CD4-positive, alpha-beta memory T cell (primary cell): Measurements from ENCODE around the gene CSNK2B. TPM values are rescaled to one million over a fixed set of nuclear protein-coding genes. Genes with fewer than 3 reads are reported as not detected.
A peak's percentile ranks its signal among the peaks of the same experiment; 100 is the strongest.

Source experiments
- CTCF ChIA-PET: fragments of 350-600 bp; sonication (Branson Sonifier 250); formaldehyde crosslinking; loops from one replicate; lab custom pipeline; 2021; ENCODE audit warnings: inconsistent platforms; ENCODE audit not compliant: partially characterized antibody; lab: Charles Lee
- POLR2A ChIA-PET: fragments of 350-600 bp; sonication (Branson Sonifier 250); formaldehyde crosslinking; loops from one replicate; lab custom pipeline; 2021; ENCODE audit not compliant: partially characterized antibody; lab: Charles Lee
- DNase-seq, 5 donors: peaks; one replicate each; pipeline versions ENCODE4 v3.0.0 to v3.0.0-alpha.2; 2020 to 2022; ENCODE audit warnings: mixed read lengths in 1 of 5
- H3K27ac ChIP-seq: one replicate; pipeline ENCODE4 v1.7.0; 2013; ENCODE audit warnings: low read depth, low read length
- H3K27me3 ChIP-seq: 2 replicates; pipeline ENCODE4 v1.7.0; 2013; ENCODE audit warnings: mild to moderate bottlenecking, low read length, moderate library complexity; ENCODE audit not compliant: insufficient read depth
- H3K36me3 ChIP-seq: 2 replicates; pipeline ENCODE4 v1.7.0; 2013; ENCODE audit warnings: mild to moderate bottlenecking, low read length, moderate library complexity; ENCODE audit not compliant: insufficient read depth
- H3K4me1 ChIP-seq: 2 replicates; pipeline ENCODE4 v1.7.0; 2013; ENCODE audit warnings: mild to moderate bottlenecking, low read length, moderate library complexity; ENCODE audit not compliant: insufficient read depth
- H3K4me3 ChIP-seq, 2 donors: one replicate each; pipeline ENCODE4 v1.7.0; 2013; ENCODE audit warnings: low read length in 2 of 2, mild to moderate bottlenecking in 1 of 2
- H3K9me3 ChIP-seq, 2 donors: one replicate each; pipeline ENCODE4 v1.7.0; 2013; ENCODE audit warnings: low read length in 2 of 2, control low read depth in 1 of 2; ENCODE audit not compliant: control insufficient read depth in 1 of 2
- H3K27ac Mint-ChIP-seq, 7 donors: one replicate each; pipeline ENCODE4 v1.8.0; 2020 to 2021; ENCODE audit warnings: mixed read lengths in 7 of 7, mild to moderate bottlenecking in 6 of 7, inconsistent platforms in 3 of 7, moderate library complexity in 3 of 7
- H3K27me3 Mint-ChIP-seq, 2 donors: one replicate each; pipeline ENCODE4 v1.8.0; 2020 to 2021; ENCODE audit warnings: mixed read lengths in 2 of 2
- H3K36me3 Mint-ChIP-seq, 2 donors: one replicate each; pipeline ENCODE4 v1.8.0; 2020 to 2021; ENCODE audit warnings: mixed read lengths in 2 of 2, inconsistent platforms in 1 of 2, mild to moderate bottlenecking in 1 of 2
- H3K4me1 Mint-ChIP-seq, 4 donors: one replicate each; pipeline ENCODE4 v1.8.0; 2020 to 2021; ENCODE audit warnings: mixed read lengths in 4 of 4, mild to moderate bottlenecking in 1 of 4
- H3K4me3 Mint-ChIP-seq, 8 donors: one replicate each; pipeline ENCODE4 v1.8.0; 2020 to 2021; ENCODE audit warnings: mixed read lengths in 8 of 8, mild to moderate bottlenecking in 7 of 8, moderate library complexity in 6 of 8, inconsistent platforms in 3 of 8
- H3K9me3 Mint-ChIP-seq, 8 donors: one replicate each; pipeline ENCODE4 v1.8.0; 2020 to 2021; ENCODE audit warnings: mixed read lengths in 8 of 8, mild to moderate bottlenecking in 5 of 8, inconsistent platforms in 3 of 8, moderate library complexity in 1 of 8
- intact Hi-C: fragments of 100-400 bp; cut with micrococcal nuclease; formaldehyde crosslinking; loops from one replicate; pipeline ENCODE4 v1.15.1; 2023
- polyA plus RNA-seq, 2 donors: library from polyadenylated mRNA; unstranded; fragments of 300-500 nt; fragmentation: Illumina TruSeq; gene quantifications; one replicate each; pipeline ENCODE4 v1.2.3, GENCODE V29; 2021
- total RNA-seq, 2 experiments: library from RNA; stranded (reverse); gene quantifications; one replicate each; pipeline ENCODE4 v1.2.3, GENCODE V29; 2021

Gene CSNK2B
- total and polyA plus RNA-seq, 4 experiments from 2014 or later: 141 to 232 (median 166) TPM

GRCh38 chr6:31654574-31655348, 11.1 kb upstream of the CSNK2B start:
- Mint-ChIP-seq H3K27me3 (no peaks in the 10 kb centered on the region), H3K4me1 (peaks cover 40 to 80% (median 56%) of the 10 kb centered on the region in 4 donors), H3K9me3 (peaks cover 0 to 13% (median 0%) of the 10 kb centered on the region in 8 donors), H3K36me3 (peaks cover 6 to 44% of the 10 kb centered on the region in 2 donors), H3K27ac (peak overlapping the region in 2 of 7 donors; percentile 55 to 57), H3K4me3 (peak overlapping the region in 2 of 8 donors; percentile 29 to 42)
- intact Hi-C loops: loop anchor here (5.0 to 10.0 kb wide), 2 partner anchors 72 to 1190 kb away; partner anchors contain the start of genes LTB and PSMB8
- Histone ChIP-seq H3K27me3 (no peaks in the 10 kb centered on the region), H3K4me3 (no peak overlapping the region), H3K4me1 (peaks cover 49% of the 10 kb centered on the region), H3K27ac (no peak overlapping the region), H3K9me3 (no peaks in the 10 kb centered on the region), H3K36me3 (peaks cover 8% of the 10 kb centered on the region)
- no peak for DNase-seq
- POLR2A ChIA-PET: interaction anchor here (3.4 to 7.2 kb wide), 5 partner anchors 9 to 176 kb away, joined by 14 to 269 read pairs (median 31); partner anchors contain the start of genes C6orf47, CSNK2B, GPANK1 and HSPA1B
- CTCF ChIA-PET: interaction anchor here (0.8 to 4.6 kb wide), 7 partner anchors 8 to 176 kb away, joined by 3 to 28 read pairs (median 4); partner anchors contain the start of genes ABHD16A, CSNK2B and GPANK1

GRCh38 chr6:31655349-31656237, 10.3 kb upstream of the CSNK2B start, which contains the start of gene APOM:
Gene APOM, plus strand, starts transcription at chr6:31655894. Its CDS starts 73 bp downstream, at chr6:31655967.
- no peak for DNase-seq
- H3K27ac Mint-ChIP-seq: peak within 1 kb of the TSS; percentile 37 to 88 (median 70)
- H3K4me3 Mint-ChIP-seq: peak within 1 kb of the TSS in 4 of 8 donors; percentile 28 to 58 (median 39)
- Histone ChIP-seq H3K36me3 (peaks cover 5% of the 10 kb centered on the region), H3K4me1 (peaks cover 50% of the 10 kb centered on the region), H3K27ac (no peak within 1 kb of the TSS), H3K9me3 (no peaks in the 10 kb centered on the region), H3K4me3 (no peak within 1 kb of the TSS), H3K27me3 (no peaks in the 10 kb centered on the region)
- H3K27me3 Mint-ChIP-seq: no peaks in the 10 kb centered on the region
- ChIA-PET CTCF (interaction anchor here (0.7 to 4.6 kb wide), 8 partner anchors 9 to 175 kb away, joined by 3 to 28 read pairs (median 3); partner anchors contain the start of genes CSNK2B and GPANK1), POLR2A (interaction anchor here (1.4 to 7.2 kb wide), 2 partner anchors 8 to 35 kb away, joined by 5 to 269 read pairs; partner anchors contain the start of genes C6orf47, CSNK2B, GPANK1 and PRRC2A)
- peaks cover 42 to 78% (median 58%) of the 10 kb centered on the region in 4 donors for H3K4me1 Mint-ChIP-seq
- H3K36me3 Mint-ChIP-seq: peaks cover 6 to 50% of the 10 kb centered on the region in 2 donors
- peaks cover 0 to 15% (median 0%) of the 10 kb centered on the region in 8 donors for H3K9me3 Mint-ChIP-seq
- intact Hi-C loops: loop anchor here (10.0 kb wide), 1 partner anchor 1189 kb away; the partner anchor contains the start of gene PSMB8

- intact Hi-C loops: loop anchor here (10.0 kb wide), 1 partner anchor 1187 kb away; the partner anchor contains the start of gene PSMB8
These were observed 8.3 kb upstream of the CSNK2B start for GRCh38 chr6:31657406-31658157.

DNA sequence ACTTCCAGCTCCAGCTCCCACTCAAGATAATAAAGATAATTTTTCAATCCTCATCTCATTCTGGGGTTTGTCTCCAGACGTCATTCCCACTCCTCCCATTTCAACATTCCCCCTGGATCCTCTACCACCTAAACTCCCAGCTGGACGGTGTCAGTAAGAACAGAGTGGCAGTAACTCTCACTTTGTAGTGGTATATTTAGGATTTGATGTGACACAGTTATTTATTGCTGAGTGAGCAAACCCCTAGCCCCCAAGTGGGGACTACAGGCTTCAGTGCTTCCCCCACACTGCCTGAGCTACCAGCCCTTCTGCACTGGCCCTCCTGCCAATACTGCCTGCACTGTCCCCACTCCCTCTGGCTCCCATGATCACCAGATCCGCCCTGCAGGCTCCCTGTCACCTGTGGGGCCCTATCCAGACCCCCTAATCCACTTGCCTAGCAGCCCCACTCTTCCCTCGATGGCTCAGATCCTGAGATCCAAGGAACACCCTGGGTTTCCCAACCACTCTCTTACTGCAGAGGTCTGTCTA, 7.7 kb upstream of the CSNK2B start:
- Mint-ChIP-seq H3K9me3 (peaks cover 0 to 2% (median 0%) of the 10 kb centered on the region in 8 donors), H3K4me1 (peaks cover 36 to 78% (median 52%) of the 10 kb centered on the region in 4 donors), H3K36me3 (peaks cover 7 to 40% of the 10 kb centered on the region in 2 donors), H3K27ac (peak overlapping the region; percentile 87 to 94 (median 88)), H3K27me3 (no peaks in the 10 kb centered on the region), H3K4me3 (peak overlapping the region; percentile 45 to 93 (median 70))
- Histone ChIP-seq H3K4me1 (peaks cover 53% of the 10 kb centered on the region), H3K36me3 (peaks cover 13% of the 10 kb centered on the region), H3K4me3 (no peak overlapping the region), H3K9me3 (no peaks in the 10 kb centered on the region), H3K27ac (peak overlapping the region; percentile 84), H3K27me3 (no peaks in the 10 kb centered on the region)
- POLR2A ChIA-PET: interaction anchor here (1.1 kb wide), 1 partner anchor 172 kb away, joined by 4 read pairs; no protein-coding TSS in a partner anchor
- CTCF ChIA-PET: interaction anchor here (1.2 kb wide), 1 partner anchor 172 kb away, joined by 4 read pairs; no protein-coding TSS in a partner anchor
- intact Hi-C loops: loop anchor here (10.0 kb wide), 1 partner anchor 1187 kb away; the partner anchor contains the start of gene PSMB8
- DNase-seq: no peak

More at GRCh38 chr6:31657406-31658157, 8.3 kb upstream of the CSNK2B start:
- H3K9me3 Mint-ChIP-seq: peaks cover 0 to 4% (median 0%) of the 10 kb centered on the region in 8 donors
- no peaks in the 10 kb centered on the region for H3K9me3 ChIP-seq
- CTCF ChIA-PET: interaction anchor here (1.2 kb wide), 1 partner anchor 172 kb away, joined by 4 read pairs; no protein-coding TSS in a partner anchor
- POLR2A ChIA-PET: interaction anchor here (0.6 to 1.1 kb wide), 2 partner anchors 38 to 173 kb away, joined by 3 to 4 read pairs; no protein-coding TSS in a partner anchor
- no peak overlapping the region for H3K4me3 ChIP-seq
- H3K36me3 ChIP-seq: peaks cover 13% of the 10 kb centered on the region
- H3K27me3 ChIP-seq: no peaks in the 10 kb centered on the region
- peak overlapping the region; percentile 60 to 93 (median 72) for H3K4me3 Mint-ChIP-seq
- H3K36me3 Mint-ChIP-seq: peaks cover 6 to 42% of the 10 kb centered on the region in 2 donors
- H3K4me1 Mint-ChIP-seq: peaks cover 36 to 80% (median 54%) of the 10 kb centered on the region in 4 donors
- peaks cover 48% of the 10 kb centered on the region for H3K4me1 ChIP-seq
- peak overlapping the region; percentile 75 to 94 (median 88) for H3K27ac Mint-ChIP-seq
- DNase-seq: peak in 2 of 5 donors; percentile 24 to 72
- H3K27me3 Mint-ChIP-seq: no peaks in the 10 kb centered on the region
- no peak overlapping the region for H3K27ac ChIP-seq

DNA sequence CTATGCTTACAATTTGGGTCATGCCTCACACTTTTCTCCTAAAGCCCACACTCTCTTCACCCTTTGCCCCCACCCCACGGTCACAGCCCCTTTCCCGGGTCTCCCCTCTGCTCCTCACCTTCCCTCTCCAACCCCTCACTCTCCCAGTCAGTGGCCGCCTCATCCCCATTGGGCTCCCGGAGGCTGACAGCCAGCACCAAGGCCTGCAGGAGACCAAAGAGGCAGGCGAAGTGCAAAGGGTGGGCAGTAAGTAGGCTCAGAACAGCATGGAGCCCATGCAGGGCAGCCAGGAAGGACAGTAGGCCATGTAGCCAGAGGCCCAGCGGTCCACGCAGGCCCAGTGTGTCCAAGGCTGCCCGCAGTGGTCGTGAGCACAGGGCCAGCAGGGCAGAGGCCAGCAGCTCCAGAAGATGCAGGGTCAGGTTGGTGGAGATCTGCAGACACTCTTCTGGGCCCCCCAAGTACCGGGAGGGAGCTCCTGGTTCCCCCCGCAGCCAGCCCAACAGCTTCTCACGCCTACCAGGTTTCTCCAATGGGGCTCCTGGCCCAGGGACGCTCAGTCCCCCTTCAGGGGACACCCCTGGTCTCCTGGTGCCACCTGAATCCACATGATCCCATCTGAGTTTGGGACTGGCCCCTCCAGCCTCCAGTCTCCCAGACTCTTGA, 6.8 kb upstream of the CSNK2B start:
- Mint-ChIP-seq H3K36me3 (peaks cover 14 to 49% of the 10 kb centered on the region in 2 donors), H3K9me3 (peaks cover 0 to 2% (median 0%) of the 10 kb centered on the region in 8 donors), H3K4me1 (peaks cover 43 to 81% (median 59%) of the 10 kb centered on the region in 4 donors), H3K27ac (peak overlapping the region; percentile 84 to 95 (median 90)), H3K4me3 (peak overlapping the region; percentile 86 to 93 (median 92)), H3K27me3 (no peaks in the 10 kb centered on the region)
- peaks cover 56% of the 10 kb centered on the region for H3K4me1 ChIP-seq
- no peaks in the 10 kb centered on the region for H3K27me3 ChIP-seq
- ChIA-PET POLR2A (interaction anchor here (2.4 to 8.6 kb wide), 2 partner anchors 6 to 44 kb away, joined by 6 to 269 read pairs; partner anchors contain the start of genes ABHD16A, APOM and BAG6), CTCF (no interaction called here)
- DNase-seq: no peak
- H3K36me3 ChIP-seq: peaks cover 13% of the 10 kb centered on the region
- H3K9me3 ChIP-seq: no peaks in the 10 kb centered on the region
- H3K27ac ChIP-seq: peak overlapping the region; percentile 84
- H3K4me3 ChIP-seq: peak overlapping the region; percentile 30 to 83
- intact Hi-C loops: loop anchor here (10.0 kb wide), 1 partner anchor 1186 kb away; the partner anchor contains the start of gene PSMB8
